PC-9 (cell line): ENCODE results near the gene SYN1. TPM values are rescaled to one million over a fixed set of nuclear protein-coding genes. Genes with fewer than 3 reads are reported as not detected.

ENCODE experiments used
- BruUV-seq: library from RNA; stranded (reverse); fragments of 400-500 nt; replicated peaks from 2 replicates; lab custom pipeline; 2021; lab: Mats Ljungman, UMichigan
- CTCF ChIA-PET: fragments of 300-600 bp; sonication (Branson Sonifier 250); formaldehyde crosslinking; loops from one replicate; lab custom pipeline; 2022; ENCODE audit warnings: antibody characterized with exemption; lab: Charles Lee
- POLR2A ChIA-PET: fragments of 300-600 bp; sonication (Branson Sonifier 250); formaldehyde crosslinking; loops from one replicate; lab custom pipeline; 2022; ENCODE audit warnings: antibody characterized with exemption; ENCODE audit not compliant: unreplicated experiment; lab: Charles Lee
- DNase-seq, 2 experiments: peaks; one replicate each; pipeline versions ENCODE4 v3.0.0 to v3.0.0-alpha.2; 2015 to 2022; ENCODE audit warnings: mixed read lengths in 1 of 2
- H2AFZ ChIP-seq: fragments of 200-600 bp; sonication (generic); 2 replicates; pipeline ENCODE4 v1.8.1; 2017; ENCODE audit warnings: antibody characterized with exemption
- H3F3A ChIP-seq: fragments of 200-600 bp; sonication (generic); 2 replicates; pipeline ENCODE4 v1.8.1; 2017; ENCODE audit warnings: antibody characterized with exemption, mild to moderate bottlenecking, low read depth; ENCODE audit not compliant: insufficient read depth
- H3K27ac ChIP-seq: fragments of 200-600 bp; sonication (generic); 2 replicates; pipeline ENCODE4 v1.6.1; 2016; ENCODE audit warnings: mixed run types
- H3K27me3 ChIP-seq: fragments of 200-600 bp; sonication (generic); 2 replicates; pipeline ENCODE4 v1.6.1; 2016; ENCODE audit warnings: low read depth, mixed run types; ENCODE audit not compliant: insufficient read depth
- H3K36me3 ChIP-seq: fragments of 200-600 bp; sonication (generic); 2 replicates; pipeline ENCODE4 v1.6.1; 2016; ENCODE audit warnings: low read depth, mixed run types
- H3K4me1 ChIP-seq: fragments of 200-600 bp; sonication (generic); replicated peaks from 2 replicates; pipeline ENCODE4 v1.6.1; 2016; ENCODE audit warnings: mixed run types; ENCODE audit not compliant: insufficient read depth
- H3K4me2 ChIP-seq: fragments of 200-600 bp; sonication (generic); 2 replicates; pipeline ENCODE4 v1.6.1; 2017; ENCODE audit warnings: mixed run types
- H3K4me3 ChIP-seq: fragments of 200-600 bp; sonication (generic); 2 replicates; pipeline ENCODE4 v1.6.1; 2016; ENCODE audit warnings: mixed run types
- H3K79me2 ChIP-seq: fragments of 200-600 bp; sonication (generic); 2 replicates; pipeline ENCODE4 v1.6.1; 2017; ENCODE audit warnings: low read depth, mixed run types
- H3K9me2 ChIP-seq: fragments of 200-600 bp; sonication (generic); 2 replicates; pipeline ENCODE4 v1.8.1; 2017; ENCODE audit warnings: mild to moderate bottlenecking; ENCODE audit not compliant: insufficient read depth
- H3K9me3 ChIP-seq: fragments of 200-600 bp; sonication (generic); 2 replicates; pipeline ENCODE4 v1.8.1; 2016; ENCODE audit warnings: low read depth; ENCODE audit not compliant: insufficient read depth
- H4K20me1 ChIP-seq: fragments of 200-600 bp; sonication (generic); 2 replicates; pipeline ENCODE4 v1.8.1; 2017; ENCODE audit not compliant: insufficient read depth
- CTCF ChIP-seq: fragments of 200-600 bp; sonication (generic); conservative IDR thresholded peaks from 2 replicates; pipeline ENCODE4 v1.6.1; 2017; ENCODE audit warnings: mixed run types, antibody characterized with exemption, mild to moderate bottlenecking, moderate library complexity
- EZH2 ChIP-seq: fragments of 200-600 bp; sonication (generic); IDR thresholded peaks from 2 replicates; pipeline ENCODE4 v1.8.0; 2017; ENCODE audit warnings: antibody characterized with exemption, low read depth
- intact Hi-C: fragments of 100-400 bp; cut with micrococcal nuclease; formaldehyde crosslinking; loops from one replicate; pipeline ENCODE4 v1.10.0; 2022; ENCODE audit not compliant: unreplicated experiment
- total RNA-seq: library from RNA; stranded (reverse); gene quantifications from 2 replicates; pipeline ENCODE4 v1.2.3, GENCODE V29; 2021

Gene SYN1
- total RNA-seq, 1 experiment from 2014 or later, result not detected

GRCh38 chrX:47611926-47612325, 7.7 kb downstream of the SYN1 start:
- Histone ChIP-seq H4K20me1 (no peaks in the 10 kb centered on the region), H3K79me2 (no peaks in the 10 kb centered on the region), H3K9me3 (no peaks in the 10 kb centered on the region), H3K4me1 (no peaks in the 10 kb centered on the region), H3K27ac (no peak overlapping the region), H3K4me2 (no peak overlapping the region), H3K9me2 (no peaks in the 10 kb centered on the region), H3K4me3 (no peak overlapping the region), H2AFZ (no peak overlapping the region), H3K36me3 (no peaks in the 10 kb centered on the region), H3K27me3 (no peaks in the 10 kb centered on the region), H3F3A (no peaks in the 10 kb centered on the region)
- ChIA-PET CTCF (no interaction called here), POLR2A (no interaction called here)
- DNase-seq, result no peak
- BruUV-seq, result no TSS peak
- TF ChIP-seq EZH2 (no peak), CTCF (no peak)
- intact Hi-C loops, result no loop called here

- TF ChIP-seq CTCF (no peak), EZH2 (no peak)
- intact Hi-C loops, result no loop called here
- Histone ChIP-seq H3K27me3 (no peaks in the 10 kb centered on the region), H4K20me1 (no peaks in the 10 kb centered on the region), H3K9me3 (no peaks in the 10 kb centered on the region), H3K36me3 (no peaks in the 10 kb centered on the region), H3K4me1 (no peaks in the 10 kb centered on the region), H3K9me2 (no peaks in the 10 kb centered on the region), H3K79me2 (no peaks in the 10 kb centered on the region), H3K4me2 (no peak overlapping the region), H3F3A (no peaks in the 10 kb centered on the region), H3K27ac (no peak overlapping the region), H2AFZ (no peak overlapping the region), H3K4me3 (no peak overlapping the region)
- no TSS peak for BruUV-seq
- ChIA-PET CTCF (no interaction called here), POLR2A (no interaction called here)
- no peak for DNase-seq
Observed at GRCh38 chrX:47611489-47611888, 8.2 kb downstream of the SYN1 start.

GRCh38 chrX:47610511-47610910, 9.1 kb downstream of the SYN1 start:
- H3K4me2 ChIP-seq, result no peak overlapping the region
- H3K9me2 ChIP-seq, result no peaks in the 10 kb centered on the region
- H3F3A ChIP-seq, result no peaks in the 10 kb centered on the region
- H4K20me1 ChIP-seq, result no peaks in the 10 kb centered on the region
- no TSS peak for BruUV-seq
- no peaks in the 10 kb centered on the region for H3K27me3 ChIP-seq
- no peak overlapping the region for H3K27ac ChIP-seq
- H2AFZ ChIP-seq, result no peak overlapping the region
- POLR2A ChIA-PET, result no interaction called here
- intact Hi-C loops, result no loop called here
- CTCF ChIA-PET, result no interaction called here
- no peaks in the 10 kb centered on the region for H3K4me1 ChIP-seq
- TF ChIP-seq CTCF (no peak), EZH2 (no peak)
- H3K36me3 ChIP-seq, result no peaks in the 10 kb centered on the region
- H3K79me2 ChIP-seq, result no peaks in the 10 kb centered on the region
- no peak for DNase-seq
- no peaks in the 10 kb centered on the region for H3K9me3 ChIP-seq
- no peak overlapping the region for H3K4me3 ChIP-seq
